Trophoblast cell (in vitro differentiated cells and primary cell): ENCODE measurements around the gene SEMA4D.

Experiments
- DNase-seq, 2 donors: peaks; one replicate each; pipeline ENCODE4 v3.0.0-alpha.2; 2016
- H2AFZ ChIP-seq: 2 replicates; pipeline ENCODE4 v1.6.1; 2013; ENCODE audit warnings: low read length, moderate library complexity, mild to moderate bottlenecking; ENCODE audit not compliant: insufficient read depth, poor library complexity
- H2AK5ac ChIP-seq: 2 replicates; pipeline ENCODE4 v1.6.1; 2013; ENCODE audit warnings: mild to moderate bottlenecking, low read length
- H2BK120ac ChIP-seq: 2 replicates; pipeline ENCODE4 v1.6.1; 2013; ENCODE audit warnings: low read length, mild to moderate bottlenecking, moderate library complexity; ENCODE audit not compliant: insufficient read depth, poor library complexity
- H2BK12ac ChIP-seq: 2 replicates; pipeline ENCODE4 v1.6.1; 2013; ENCODE audit warnings: mild to moderate bottlenecking, low read length, moderate library complexity
- H2BK5ac ChIP-seq: 2 replicates; pipeline ENCODE4 v1.6.1; 2013; ENCODE audit warnings: low read length, low read depth, moderate library complexity, mild to moderate bottlenecking; ENCODE audit not compliant: poor library complexity
- H3K14ac ChIP-seq: 2 replicates; pipeline ENCODE4 v1.6.1; 2013; ENCODE audit warnings: mild to moderate bottlenecking, low read length
- H3K18ac ChIP-seq: 2 replicates; pipeline ENCODE4 v1.6.1; 2013; ENCODE audit warnings: mild to moderate bottlenecking, low read length
- H3K23ac ChIP-seq: 2 replicates; pipeline ENCODE4 v1.6.1; 2013; ENCODE audit warnings: low read length
- H3K27ac ChIP-seq: 2 replicates; pipeline ENCODE4 v1.5.1; 2013; ENCODE audit warnings: low read depth, mild to moderate bottlenecking, inconsistent platforms, low read length, moderate library complexity
- H3K27me3 ChIP-seq: 2 replicates; pipeline ENCODE4 v1.6.1; 2013; ENCODE audit warnings: inconsistent platforms, mild to moderate bottlenecking, low read length, moderate library complexity; ENCODE audit not compliant: insufficient read depth
- H3K36me3 ChIP-seq, 2 experiments: 1 replicate in 1 of 2; 2 replicates in 1 of 2; pipeline ENCODE4 v1.6.1; 2013; ENCODE audit warnings: low read length in 2 of 2, mild to moderate bottlenecking in 2 of 2, moderate library complexity in 1 of 2; ENCODE audit not compliant: insufficient read depth in 2 of 2, control insufficient read depth in 1 of 2
- H3K4ac ChIP-seq: 2 replicates; pipeline ENCODE4 v1.6.1; 2013; ENCODE audit warnings: low read depth, mild to moderate bottlenecking, low read length, moderate library complexity
- H3K4me1 ChIP-seq, 2 experiments: 1 replicate in 1 of 2; 2 replicates in 1 of 2; pipeline ENCODE4 v1.6.1; 2013; ENCODE audit warnings: low read length in 2 of 2, mild to moderate bottlenecking in 2 of 2, moderate library complexity in 1 of 2; ENCODE audit not compliant: insufficient read depth in 2 of 2, control insufficient read depth in 1 of 2
- H3K4me2 ChIP-seq: 2 replicates; pipeline ENCODE4 v1.6.1; 2013; ENCODE audit warnings: inconsistent platforms, mild to moderate bottlenecking, low read length, moderate library complexity
- H3K4me3 ChIP-seq: 2 replicates; pipeline ENCODE4 v1.5.1; 2013; ENCODE audit warnings: mild to moderate bottlenecking, low read depth, low read length, inconsistent platforms
- H3K79me1 ChIP-seq: one replicate; pipeline ENCODE4 v1.6.1; 2013; ENCODE audit warnings: low read length
- H3K79me2 ChIP-seq: 2 replicates; pipeline ENCODE4 v1.6.1; 2013; ENCODE audit warnings: low read length, mild to moderate bottlenecking; ENCODE audit not compliant: control insufficient read depth, insufficient read depth, poor library complexity
- H3K9ac ChIP-seq: 2 replicates; pipeline ENCODE4 v1.6.1; 2013; ENCODE audit warnings: mild to moderate bottlenecking, low read length
- H3K9me3 ChIP-seq: 2 replicates; pipeline ENCODE4 v1.6.1; 2013; ENCODE audit warnings: low read depth, mild to moderate bottlenecking, control low read depth, inconsistent platforms, low read length; ENCODE audit not compliant: insufficient read depth
- H4K12ac ChIP-seq: 2 replicates; pipeline ENCODE4 v1.6.1; 2013; ENCODE audit warnings: low read depth, mild to moderate bottlenecking, low read length, moderate library complexity
- H4K8ac ChIP-seq: 2 replicates; pipeline ENCODE4 v1.6.1; 2013; ENCODE audit warnings: low read depth, mild to moderate bottlenecking, low read length, moderate library complexity
- H4K91ac ChIP-seq: one replicate; pipeline ENCODE4 v1.6.1; 2013; ENCODE audit warnings: low read depth, mild to moderate bottlenecking, low read length, moderate library complexity
- WGBS: extraction: QIAGEN DNeasy Blood & Tissue Kit; methylation state at CpG from one replicate; pipeline ENCODE4 v1.1.7; 2013; ENCODE audit warnings: missing lambda C conversion rate; ENCODE audit not compliant: insufficient read length, insufficient coverage; ENCODE audit errors: extremely low coverage; 5-methylcytosine and 5-hydroxymethylcytosine counted together

SEMA4D gene

DNA sequence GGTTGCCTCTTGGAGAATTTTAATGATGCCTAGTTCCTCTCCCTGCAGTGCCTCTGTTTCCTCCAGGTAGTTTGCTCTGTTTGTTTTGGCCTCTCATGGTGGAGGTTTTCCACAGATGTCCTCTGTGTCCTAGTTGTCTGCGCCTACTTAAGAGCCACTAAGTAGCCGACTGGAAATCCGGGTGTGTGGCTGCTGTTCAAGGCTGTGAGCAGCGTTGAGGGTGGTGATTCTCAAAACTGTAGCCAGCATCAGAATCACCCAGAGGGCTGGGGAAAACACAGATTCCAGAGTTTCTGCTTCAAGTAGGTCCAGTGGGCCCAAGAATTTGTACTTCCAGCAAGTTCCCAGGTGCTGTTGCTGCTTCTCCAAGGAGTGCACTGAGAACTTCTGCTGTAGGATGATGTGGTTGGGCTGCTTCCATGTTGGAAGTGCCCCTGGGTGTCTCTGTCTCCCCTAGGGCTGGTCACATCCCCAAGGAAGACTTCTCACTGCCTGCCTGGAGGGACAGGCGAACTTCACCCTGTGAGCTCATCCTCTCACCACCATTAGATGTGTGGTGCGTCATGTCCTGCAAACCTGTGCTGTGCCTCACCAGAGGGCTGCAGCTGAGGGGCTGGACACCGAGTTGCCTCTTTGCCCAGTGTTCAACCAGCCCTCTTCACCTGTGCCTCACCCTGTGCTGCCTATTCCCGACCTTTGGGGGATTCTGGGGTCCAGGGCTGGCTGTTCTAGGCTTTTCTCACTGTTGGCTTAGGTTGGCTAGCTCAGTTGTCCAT lies 144.9 kb downstream of the SEMA4D start:
- H3K79me2 ChIP-seq: no peaks in the 10 kb centered on the region
- no peak overlapping the region for H4K8ac ChIP-seq
- H2AFZ ChIP-seq: no peak overlapping the region
- H2BK5ac ChIP-seq: no peak overlapping the region
- H2BK120ac ChIP-seq: no peak overlapping the region
- no peak overlapping the region for H3K27ac ChIP-seq
- H3K18ac ChIP-seq: peak overlapping the region; percentile 1
- no peak overlapping the region for H3K4ac ChIP-seq
- no peak overlapping the region for H3K23ac ChIP-seq
- no peak overlapping the region for H3K14ac ChIP-seq
- peaks cover 0 to 2% of the 10 kb centered on the region in 2 experiments for H3K4me1 ChIP-seq
- H3K27me3 ChIP-seq: no peaks in the 10 kb centered on the region
- H4K12ac ChIP-seq: no peak overlapping the region
- no peak overlapping the region for H3K9ac ChIP-seq
- DNase-seq: no peak
- no peak overlapping the region for H4K91ac ChIP-seq
- no peak overlapping the region for H3K4me2 ChIP-seq
- H3K79me1 ChIP-seq: no peaks in the 10 kb centered on the region
- no peak overlapping the region for H2AK5ac ChIP-seq
- WGBS: no CpG with 5 or more reads among the region's 8 CpGs
- peaks cover 63 to 79% of the 10 kb centered on the region in 2 experiments for H3K36me3 ChIP-seq
- H3K4me3 ChIP-seq: no peak overlapping the region
- H3K9me3 ChIP-seq: peaks cover 7% of the 10 kb centered on the region
- H2BK12ac ChIP-seq: no peak overlapping the region

DNA sequence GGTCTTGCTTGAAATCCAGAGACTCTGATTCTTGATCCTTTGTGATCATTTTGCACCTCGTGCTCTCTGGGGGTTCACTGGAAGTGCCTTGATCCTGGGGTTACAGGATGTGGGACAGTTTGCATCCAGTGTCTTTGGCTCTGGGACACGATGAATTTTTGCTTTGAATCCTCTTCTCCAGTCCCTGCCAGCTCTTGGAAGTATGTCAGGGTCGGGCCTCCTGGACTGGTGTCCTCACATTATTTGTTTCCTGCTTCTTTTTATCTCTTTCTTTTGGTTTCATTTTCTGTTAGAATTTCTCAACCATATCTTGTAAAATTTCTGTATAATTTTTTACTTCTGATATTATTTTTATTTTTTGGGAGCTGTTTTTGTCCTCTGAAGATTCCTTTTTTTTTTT lies 145.5 kb downstream of the SEMA4D start:
- Histone ChIP-seq H3K14ac (no peak overlapping the region), H3K9me3 (peaks cover 7% of the 10 kb centered on the region), H4K8ac (no peak overlapping the region), H2AFZ (no peak overlapping the region), H2BK12ac (no peak overlapping the region), H2AK5ac (no peak overlapping the region), H4K91ac (no peak overlapping the region), H3K4ac (no peak overlapping the region), H4K12ac (no peak overlapping the region), H3K27ac (no peak overlapping the region), H3K79me2 (no peaks in the 10 kb centered on the region), H3K4me2 (no peak overlapping the region), H3K4me3 (no peak overlapping the region), H3K9ac (no peak overlapping the region), H3K4me1 (no peaks in the 10 kb centered on the region), H3K79me1 (no peaks in the 10 kb centered on the region), H3K18ac (no peak overlapping the region), H2BK5ac (no peak overlapping the region), H3K36me3 (peaks cover 62 to 78% of the 10 kb centered on the region in 2 experiments), H2BK120ac (no peak overlapping the region), H3K27me3 (no peaks in the 10 kb centered on the region), H3K23ac (no peak overlapping the region)
- DNase-seq: no peak
- no CpG with 5 or more reads among the region's 3 CpGs for WGBS

DNA sequence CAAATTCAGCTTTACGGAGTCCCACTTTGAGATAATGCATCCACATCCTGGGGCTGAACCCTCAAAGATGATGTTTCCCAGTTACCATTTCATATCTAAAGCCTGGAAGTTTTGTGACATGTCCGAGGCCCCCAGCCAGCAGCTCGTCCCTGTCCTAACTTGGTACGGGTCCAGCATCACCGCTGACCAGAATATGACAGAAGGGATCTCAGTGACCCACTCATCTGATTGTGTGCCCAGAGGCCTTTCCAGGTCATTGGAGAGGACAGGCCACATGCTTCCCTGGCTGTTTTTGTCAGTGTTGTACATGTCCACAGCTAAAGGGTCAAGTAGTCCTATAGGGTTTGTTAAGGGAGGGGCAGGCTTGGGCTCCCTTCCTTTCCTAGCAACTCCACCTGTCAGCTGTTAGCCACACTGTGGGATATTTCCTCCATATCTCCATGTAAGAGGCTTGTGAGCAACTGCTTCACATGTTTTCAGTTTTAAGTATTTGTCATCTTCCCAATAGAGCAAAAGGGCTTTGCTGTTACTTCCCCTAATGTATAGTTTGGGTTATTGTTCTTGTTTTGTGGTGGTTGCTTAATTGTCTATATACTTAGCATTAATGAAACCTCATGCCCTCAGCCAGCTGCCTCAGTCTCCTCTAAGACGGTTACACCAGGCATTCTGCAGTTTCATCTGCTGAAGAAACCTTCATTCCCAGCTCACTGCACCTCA lies 146.2 kb downstream of the SEMA4D start:
- H3K4me1 ChIP-seq: no peaks in the 10 kb centered on the region
- no CpG with 5 or more reads among the region's 6 CpGs for WGBS

GRCh38 chr9:89350988-89351557 lies 146.8 kb downstream of the SEMA4D start:
- no peaks in the 10 kb centered on the region for H3K27me3 ChIP-seq
- H3K23ac ChIP-seq: peak overlapping the region; percentile 42
- H3K36me3 ChIP-seq: peaks cover 61 to 81% of the 10 kb centered on the region in 2 experiments
- H3K4me1 ChIP-seq: no peaks in the 10 kb centered on the region
- peaks cover 7% of the 10 kb centered on the region for H3K9me3 ChIP-seq
- H3K18ac ChIP-seq: no peak overlapping the region
- no peak overlapping the region for H3K4ac ChIP-seq
- no peaks in the 10 kb centered on the region for H3K79me2 ChIP-seq
- no peak overlapping the region for H3K14ac ChIP-seq
- no peak overlapping the region for H4K91ac ChIP-seq
- no CpG with 5 or more reads among the region's 2 CpGs for WGBS
- no peak overlapping the region for H4K12ac ChIP-seq
- H3K4me3 ChIP-seq: no peak overlapping the region
- no peak overlapping the region for H2BK12ac ChIP-seq
- no peaks in the 10 kb centered on the region for H3K79me1 ChIP-seq
- H2AK5ac ChIP-seq: no peak overlapping the region
- no peak overlapping the region for H2BK5ac ChIP-seq
- peak in 1 of 2 donors; percentile 52 for DNase-seq
- H2AFZ ChIP-seq: no peak overlapping the region
- H4K8ac ChIP-seq: no peak overlapping the region
- no peak overlapping the region for H3K9ac ChIP-seq
- H2BK120ac ChIP-seq: no peak overlapping the region
- no peak overlapping the region for H3K4me2 ChIP-seq
- H3K27ac ChIP-seq: no peak overlapping the region

More for the DNA sequence above, 146.2 kb downstream of the SEMA4D start:
- Histone ChIP-seq H3K18ac (no peak overlapping the region), H4K91ac (no peak overlapping the region), H2AK5ac (no peak overlapping the region), H3K4me3 (no peak overlapping the region), H3K9me3 (peaks cover 7% of the 10 kb centered on the region), H3K79me2 (no peaks in the 10 kb centered on the region), H3K4ac (no peak overlapping the region), H2AFZ (no peak overlapping the region), H3K23ac (no peak overlapping the region), H3K27me3 (no peaks in the 10 kb centered on the region), H4K12ac (no peak overlapping the region), H3K4me2 (no peak overlapping the region), H2BK5ac (no peak overlapping the region), H3K79me1 (no peaks in the 10 kb centered on the region), H3K14ac (no peak overlapping the region), H2BK12ac (no peak overlapping the region), H3K27ac (no peak overlapping the region), H3K36me3 (peaks cover 59 to 78% of the 10 kb centered on the region in 2 experiments), H4K8ac (no peak overlapping the region), H3K9ac (no peak overlapping the region), H2BK120ac (no peak overlapping the region)
- DNase-seq: no peak
